ENCODE measurements around the gene PGLYRP2. TPM values are rescaled to one million over a fixed set of nuclear protein-coding genes. Genes with fewer than 3 reads are reported as not detected.

The PGLYRP2 gene
- total RNA-seq, 2 donors from 2014 or later = 9.2 to 31.9 TPM

GRCh38 chr19:15511671-15512424 lies 32.5 kb upstream of the PGLYRP2 start:
- peaks cover 2% of the 10 kb centered on the region for H3K27me3 ChIP-seq (replicated peaks; ENCODE audit: insufficient read depth)
- 61% methylated on average over 15 of the region's 19 CpGs for WGBS
- TF ChIP-seq CTCF (IDR thresholded peaks at IDR 0.05) (no peak), POLR2A (IDR thresholded peaks at IDR 0.05) (no peak), POLR2AphosphoS5 (IDR thresholded peaks at IDR 0.05) (no peak)
- H3K36me3 ChIP-seq = no peaks in the 10 kb centered on the region
- H3K4me3 ChIP-seq = no peak overlapping the region
- no peaks in the 10 kb centered on the region for H3K4me1 ChIP-seq (replicated peaks)
- intact Hi-C loops (cut with DNase I) = no loop called here
- peak; percentile 29 for DNase-seq (ENCODE audit: low spot score)
- no peak overlapping the region for H3K27ac ChIP-seq
- H3K9me3 ChIP-seq = no peaks in the 10 kb centered on the region

GRCh38 chr19:15508035-15508710 lies 28.9 kb upstream of the PGLYRP2 start, which contains the start of gene CYP4F22:
Gene CYP4F22, plus strand, starts transcription at chr19:15508525. Its CDS starts 16,812 bp downstream, at chr19:15525337.
- peaks cover 2% of the 10 kb centered on the region for H3K27me3 ChIP-seq (replicated peaks; ENCODE audit: insufficient read depth)
- TF ChIP-seq POLR2AphosphoS5 (IDR thresholded peaks at IDR 0.05) = no peak
- TF ChIP-seq CTCF (IDR thresholded peaks at IDR 0.05) = no peak
- no peak for TF ChIP-seq POLR2A (IDR thresholded peaks at IDR 0.05)
- no peaks in the 10 kb centered on the region for H3K36me3 ChIP-seq
- peak within 1 kb of the TSS; percentile 12 to 30 for H3K4me3 ChIP-seq
- no peaks in the 10 kb centered on the region for H3K4me1 ChIP-seq (replicated peaks)
- intact Hi-C loops (cut with DNase I) = no loop called here
- 3% methylated on average over 48 of the region's 52 CpGs for WGBS
- DNase-seq (ENCODE audit: low spot score) = no peak
- no peak within 1 kb of the TSS for H3K27ac ChIP-seq
- H3K9me3 ChIP-seq = no peaks in the 10 kb centered on the region

GRCh38 chr19:15507068-15508034 lies 28.1 kb upstream of the PGLYRP2 start:
- TF ChIP-seq POLR2A (IDR thresholded peaks at IDR 0.05) (no peak), POLR2AphosphoS5 (IDR thresholded peaks at IDR 0.05) (no peak), CTCF (IDR thresholded peaks at IDR 0.05) (no peak)
- intact Hi-C loops (cut with DNase I) = no loop called here
- H3K27me3 ChIP-seq (replicated peaks; ENCODE audit: insufficient read depth) = peaks cover 2% of the 10 kb centered on the region

GRCh38 chr19:15506074-15506571 lies 26.8 kb upstream of the PGLYRP2 start:
- no peaks in the 10 kb centered on the region for H3K9me3 ChIP-seq
- no peaks in the 10 kb centered on the region for H3K4me1 ChIP-seq (replicated peaks)
- DNase-seq (ENCODE audit: low spot score) = no peak
- peaks cover 2% of the 10 kb centered on the region for H3K27me3 ChIP-seq (replicated peaks; ENCODE audit: insufficient read depth)
- WGBS = 58% methylated on average over 5 of the region's 5 CpGs
- intact Hi-C loops (cut with DNase I) = no loop called here
- H3K4me3 ChIP-seq = no peak overlapping the region
- no peak overlapping the region for H3K27ac ChIP-seq
- no peaks in the 10 kb centered on the region for H3K36me3 ChIP-seq
- TF ChIP-seq CTCF (IDR thresholded peaks at IDR 0.05) (no peak), POLR2A (IDR thresholded peaks at IDR 0.05) (no peak), POLR2AphosphoS5 (IDR thresholded peaks at IDR 0.05) (no peak)

More at GRCh38 chr19:15507068-15508034, 28.1 kb upstream of the PGLYRP2 start:
- H3K4me1 ChIP-seq (replicated peaks) = no peaks in the 10 kb centered on the region
- DNase-seq (ENCODE audit: low spot score) = no peak
- no peaks in the 10 kb centered on the region for H3K36me3 ChIP-seq
- H3K9me3 ChIP-seq = no peaks in the 10 kb centered on the region
- no peak overlapping the region for H3K27ac ChIP-seq
- H3K4me3 ChIP-seq = no peak overlapping the region
- 56% methylated on average over 14 of the region's 14 CpGs for WGBS

Data from prostate gland (tissue), 2 donors.